Measurements from ENCODE around the gene NF1.

DNA sequence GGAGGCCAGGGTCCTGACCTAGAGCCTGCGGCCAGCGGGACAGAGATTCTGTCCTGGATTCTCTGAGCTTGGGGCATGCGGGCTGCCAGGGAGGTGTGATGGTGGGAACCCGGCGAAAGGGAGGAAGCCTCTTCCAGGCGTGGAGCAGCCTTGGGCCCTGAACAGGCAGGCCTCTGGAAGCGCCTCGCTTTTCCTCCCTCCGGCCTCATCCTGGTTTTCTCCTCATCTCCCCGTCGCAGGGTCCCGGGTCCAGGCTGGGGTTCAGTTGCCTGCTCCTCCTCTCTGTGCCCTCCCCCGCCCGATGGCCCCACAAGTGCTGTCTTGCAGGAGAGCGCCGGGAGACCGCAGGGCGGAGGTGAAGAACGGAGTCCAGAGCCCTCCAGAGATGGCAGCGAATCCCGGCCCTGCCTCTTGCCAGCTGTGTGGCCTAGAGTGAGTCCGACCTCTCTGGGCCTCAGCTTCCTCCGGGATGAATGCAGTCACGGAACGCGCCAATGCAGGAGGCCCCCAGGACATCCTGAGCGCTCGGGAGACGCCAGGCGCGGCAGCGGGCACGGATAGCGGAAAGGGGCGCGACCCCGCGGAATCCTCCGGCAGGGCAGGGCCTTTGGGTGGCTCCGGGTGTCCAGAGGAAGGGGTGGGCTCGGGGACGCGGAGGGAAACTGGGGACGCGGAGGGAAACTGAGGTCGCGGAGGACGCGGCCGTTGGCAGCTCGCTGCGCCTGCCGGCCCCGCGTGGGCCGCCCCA lies 296.1 kb downstream of the NF1 start:
- TF ChIP-seq, protein P1, sequence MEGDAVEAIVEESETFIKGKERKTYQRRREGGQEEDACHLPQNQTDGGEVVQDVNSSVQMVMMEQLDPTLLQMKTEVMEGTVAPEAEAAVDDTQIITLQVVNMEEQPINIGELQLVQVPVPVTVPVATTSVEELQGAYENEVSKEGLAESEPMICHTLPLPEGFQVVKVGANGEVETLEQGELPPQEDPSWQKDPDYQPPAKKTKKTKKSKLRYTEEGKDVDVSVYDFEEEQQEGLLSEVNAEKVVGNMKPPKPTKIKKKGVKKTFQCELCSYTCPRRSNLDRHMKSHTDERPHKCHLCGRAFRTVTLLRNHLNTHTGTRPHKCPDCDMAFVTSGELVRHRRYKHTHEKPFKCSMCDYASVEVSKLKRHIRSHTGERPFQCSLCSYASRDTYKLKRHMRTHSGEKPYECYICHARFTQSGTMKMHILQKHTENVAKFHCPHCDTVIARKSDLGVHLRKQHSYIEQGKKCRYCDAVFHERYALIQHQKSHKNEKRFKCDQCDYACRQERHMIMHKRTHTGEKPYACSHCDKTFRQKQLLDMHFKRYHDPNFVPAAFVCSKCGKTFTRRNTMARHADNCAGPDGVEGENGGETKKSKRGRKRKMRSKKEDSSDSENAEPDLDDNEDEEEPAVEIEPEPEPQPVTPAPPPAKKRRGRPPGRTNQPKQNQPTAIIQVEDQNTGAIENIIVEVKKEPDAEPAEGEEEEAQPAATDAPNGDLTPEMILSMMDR (IDR thresholded peaks at IDR 0.05; ENCODE audit: poor library complexity), result no peak
- no peak for TF ChIP-seq EZH2phosphoT487 (IDR thresholded peaks at IDR 0.05; ENCODE audit: low read depth, severe bottlenecking, unreplicated experiment)
